ENCODE data around the gene IGSF23. TPM values are rescaled to one million over a fixed set of nuclear protein-coding genes. Genes with fewer than 3 reads are reported as not detected.

Gene IGSF23
- total RNA-seq, 1 donor: not detected

DNA sequence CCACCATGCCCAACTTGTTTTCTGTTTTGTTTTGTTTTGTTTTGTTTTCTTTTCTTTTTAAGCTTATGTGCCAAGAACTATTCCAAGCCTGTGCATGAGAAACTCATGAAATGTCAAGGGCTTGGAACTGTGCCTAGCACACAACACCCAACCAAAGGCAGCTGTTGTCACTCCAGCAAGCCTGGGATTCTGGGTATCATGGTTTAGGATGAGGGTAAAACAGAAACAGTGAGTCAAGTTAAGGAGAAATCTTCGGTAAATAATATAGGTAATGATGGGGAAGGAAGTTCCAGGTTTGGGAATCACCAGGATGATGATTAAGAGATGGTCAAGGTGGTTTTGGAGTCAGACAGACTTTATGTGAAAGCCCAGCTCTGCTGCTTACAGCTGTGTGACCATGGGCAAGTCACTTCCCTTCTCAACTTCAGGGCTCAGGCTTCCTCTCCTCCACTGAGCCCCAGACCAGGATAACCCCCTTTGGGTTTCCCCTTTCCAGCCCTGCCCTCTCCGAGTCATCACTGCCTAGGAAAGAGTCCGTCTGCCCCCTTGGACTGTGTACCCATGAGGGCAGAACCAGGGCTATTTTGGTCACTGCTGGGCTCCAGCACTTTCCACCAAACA lies 35.4 kb downstream of the IGSF23 start:
- DNase-seq (ENCODE audit: insufficient read length, low spot score, missing footprints): peak; percentile 85
- TF ChIP-seq, protein P1, sequence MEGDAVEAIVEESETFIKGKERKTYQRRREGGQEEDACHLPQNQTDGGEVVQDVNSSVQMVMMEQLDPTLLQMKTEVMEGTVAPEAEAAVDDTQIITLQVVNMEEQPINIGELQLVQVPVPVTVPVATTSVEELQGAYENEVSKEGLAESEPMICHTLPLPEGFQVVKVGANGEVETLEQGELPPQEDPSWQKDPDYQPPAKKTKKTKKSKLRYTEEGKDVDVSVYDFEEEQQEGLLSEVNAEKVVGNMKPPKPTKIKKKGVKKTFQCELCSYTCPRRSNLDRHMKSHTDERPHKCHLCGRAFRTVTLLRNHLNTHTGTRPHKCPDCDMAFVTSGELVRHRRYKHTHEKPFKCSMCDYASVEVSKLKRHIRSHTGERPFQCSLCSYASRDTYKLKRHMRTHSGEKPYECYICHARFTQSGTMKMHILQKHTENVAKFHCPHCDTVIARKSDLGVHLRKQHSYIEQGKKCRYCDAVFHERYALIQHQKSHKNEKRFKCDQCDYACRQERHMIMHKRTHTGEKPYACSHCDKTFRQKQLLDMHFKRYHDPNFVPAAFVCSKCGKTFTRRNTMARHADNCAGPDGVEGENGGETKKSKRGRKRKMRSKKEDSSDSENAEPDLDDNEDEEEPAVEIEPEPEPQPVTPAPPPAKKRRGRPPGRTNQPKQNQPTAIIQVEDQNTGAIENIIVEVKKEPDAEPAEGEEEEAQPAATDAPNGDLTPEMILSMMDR (IDR thresholded peaks at IDR 0.05; ENCODE audit: extremely low read depth, low read depth, low read length): no peak
- H3K4me2 ChIP-seq (ENCODE audit: insufficient read depth, low read length): no peak overlapping the region
- no peaks in the 10 kb centered on the region for H3K9me3 ChIP-seq (ENCODE audit: low read depth, low read length)
- H2AFZ ChIP-seq (ENCODE audit: low read length): no peak overlapping the region
- H3K79me2 ChIP-seq (ENCODE audit: insufficient read depth, low read length): peaks cover 78% of the 10 kb centered on the region
- H3K27me3 ChIP-seq (ENCODE audit: insufficient read depth, low read length): no peaks in the 10 kb centered on the region
- peaks cover 41% of the 10 kb centered on the region for H4K20me1 ChIP-seq (ENCODE audit: insufficient read depth, low read length)
- no peak overlapping the region for H3K4me3 ChIP-seq (ENCODE audit: insufficient read depth, low read length)
- H3K27ac ChIP-seq (ENCODE audit: low read depth, low read length): peak overlapping the region; percentile 21
- peaks cover 67% of the 10 kb centered on the region for H3K36me3 ChIP-seq (ENCODE audit: insufficient read depth, low read length)
- H3K4me1 ChIP-seq (ENCODE audit: insufficient read depth, low read length): peaks cover 17% of the 10 kb centered on the region

DNA sequence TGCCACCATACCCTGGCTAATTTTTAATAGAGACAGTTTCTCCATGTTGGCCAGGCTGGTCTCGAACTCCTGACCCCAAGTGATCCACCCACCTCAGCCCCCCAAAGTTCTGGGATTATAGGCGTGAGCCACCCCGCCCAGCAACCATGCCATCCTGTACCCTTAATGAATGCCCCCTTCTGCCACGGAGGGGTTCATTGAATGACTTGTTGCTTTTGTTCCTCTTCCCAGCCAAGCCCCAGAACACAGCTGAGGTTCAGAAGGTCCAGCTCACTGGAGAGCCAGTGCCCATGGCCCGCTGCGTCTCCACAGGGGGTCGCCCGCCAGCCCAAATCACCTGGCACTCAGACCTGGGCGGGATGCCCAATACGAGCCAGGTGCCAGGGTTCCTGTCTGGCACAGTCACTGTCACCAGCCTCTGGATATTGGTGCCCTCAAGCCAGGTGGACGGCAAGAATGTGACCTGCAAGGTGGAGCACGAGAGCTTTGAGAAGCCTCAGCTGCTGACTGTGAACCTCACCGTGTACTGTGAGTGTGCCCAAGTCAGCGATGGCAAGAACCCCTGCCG lies 36.3 kb downstream of the IGSF23 start:
- peaks cover 44% of the 10 kb centered on the region for H4K20me1 ChIP-seq (ENCODE audit: insufficient read depth, low read length)
- peak overlapping the region; percentile 9 for H3K27ac ChIP-seq (ENCODE audit: low read depth, low read length)
- TF ChIP-seq, protein P1 (IDR thresholded peaks at IDR 0.05; ENCODE audit: extremely low read depth, low read depth, low read length): no peak
- H3K9me3 ChIP-seq (ENCODE audit: low read depth, low read length): no peaks in the 10 kb centered on the region
- H3K79me2 ChIP-seq (ENCODE audit: insufficient read depth, low read length): peaks cover 71% of the 10 kb centered on the region
- H3K27me3 ChIP-seq (ENCODE audit: insufficient read depth, low read length): no peaks in the 10 kb centered on the region
- DNase-seq (ENCODE audit: insufficient read length, low spot score, missing footprints): no peak
- peaks cover 76% of the 10 kb centered on the region for H3K36me3 ChIP-seq (ENCODE audit: insufficient read depth, low read length)
- no peak overlapping the region for H3K4me3 ChIP-seq (ENCODE audit: insufficient read depth, low read length)
- H2AFZ ChIP-seq (ENCODE audit: low read length): no peak overlapping the region
- H3K4me1 ChIP-seq (ENCODE audit: insufficient read depth, low read length): peaks cover 17% of the 10 kb centered on the region
- H3K4me2 ChIP-seq (ENCODE audit: insufficient read depth, low read length): no peak overlapping the region

DNA sequence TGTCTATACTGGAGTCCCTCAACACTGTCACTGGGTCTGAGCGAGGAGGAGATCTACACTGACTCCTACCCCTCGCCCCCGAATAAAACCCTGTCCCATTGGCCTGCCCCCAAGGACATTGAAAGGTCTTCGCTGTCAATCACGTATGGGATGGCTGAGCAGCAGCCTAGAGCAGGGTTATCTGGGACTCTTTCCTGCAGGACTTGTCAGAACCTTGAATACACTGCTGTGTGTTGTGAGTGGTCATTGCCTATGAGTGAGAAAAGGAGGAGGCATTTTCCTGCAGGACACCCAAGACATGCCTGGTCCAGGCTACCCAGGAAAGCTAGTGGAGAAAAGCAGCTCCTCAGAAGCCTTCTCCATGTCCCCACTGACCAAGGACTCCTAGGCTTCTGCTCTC lies 40.0 kb downstream of the IGSF23 start:
- H2AFZ ChIP-seq (ENCODE audit: low read length): no peak overlapping the region
- peaks cover 28% of the 10 kb centered on the region for H4K20me1 ChIP-seq (ENCODE audit: insufficient read depth, low read length)

More for the DNA sequence above, 40.0 kb downstream of the IGSF23 start:
- no peak overlapping the region for H3K27ac ChIP-seq (ENCODE audit: low read depth, low read length)
- no peak overlapping the region for H3K4me2 ChIP-seq (ENCODE audit: insufficient read depth, low read length)
- no peaks in the 10 kb centered on the region for H3K27me3 ChIP-seq (ENCODE audit: insufficient read depth, low read length)
- DNase-seq (ENCODE audit: insufficient read length, low spot score, missing footprints): no peak
- H3K79me2 ChIP-seq (ENCODE audit: insufficient read depth, low read length): peaks cover 45% of the 10 kb centered on the region
- TF ChIP-seq, protein P1 (IDR thresholded peaks at IDR 0.05; ENCODE audit: extremely low read depth, low read depth, low read length): no peak
- peaks cover 92% of the 10 kb centered on the region for H3K36me3 ChIP-seq (ENCODE audit: insufficient read depth, low read length)
- H3K4me3 ChIP-seq (ENCODE audit: insufficient read depth, low read length): no peak overlapping the region
- H3K9me3 ChIP-seq (ENCODE audit: low read depth, low read length): no peaks in the 10 kb centered on the region
- peaks cover 6% of the 10 kb centered on the region for H3K4me1 ChIP-seq (ENCODE audit: insufficient read depth, low read length)
